Stimulated activated CD4-positive, alpha-beta T cell treated with anti-CD3 and anti-CD28 coated beads, Interleukin-4, amount 100 ng/mL, for 48 hours (primary cell): ENCODE data around the gene ERCC6L2.

Experiments
- DNase-seq, 2 donors: peaks; one replicate each; pipeline ENCODE4 v3.0.0-alpha.2; 2020; ENCODE audit warnings: low read depth in 2 of 2

Gene ERCC6L2

GRCh38 chr9:95978106-95978505 lies 102.6 kb downstream of the ERCC6L2 start:
- DNase-seq = no peak

GRCh38 chr9:95979446-95979845 lies 104.0 kb downstream of the ERCC6L2 start:
- DNase-seq = no peak

- no peak for DNase-seq
These were observed 105.0 kb downstream of the ERCC6L2 start for GRCh38 chr9:95980262-95981125.

- no peak for DNase-seq
These were observed 106.4 kb downstream of the ERCC6L2 start for GRCh38 chr9:95981761-95982390.

- DNase-seq = no peak
These were observed 110.1 kb downstream of the ERCC6L2 start for GRCh38 chr9:95985440-95986055.

- no peak for DNase-seq
These were observed 113.8 kb downstream of the ERCC6L2 start for GRCh38 chr9:95989297-95989696.

- DNase-seq = no peak
These were observed 115.8 kb downstream of the ERCC6L2 start for GRCh38 chr9:95991326-95991725.

- no peak for DNase-seq
These were observed 117.0 kb downstream of the ERCC6L2 start for GRCh38 chr9:95992536-95992935.

- no peak for DNase-seq
These were observed 117.8 kb downstream of the ERCC6L2 start for GRCh38 chr9:95993337-95993736.

GRCh38 chr9:95999390-95999789 lies 123.9 kb downstream of the ERCC6L2 start:
- DNase-seq = no peak

GRCh38 chr9:96004379-96004778 lies 128.9 kb downstream of the ERCC6L2 start:
- no peak for DNase-seq

GRCh38 chr9:96006296-96006879 lies 130.9 kb downstream of the ERCC6L2 start:
- no peak for DNase-seq

- DNase-seq = no peak
These were observed 131.5 kb downstream of the ERCC6L2 start for GRCh38 chr9:96006961-96007360.

GRCh38 chr9:96008502-96009222 lies 133.2 kb downstream of the ERCC6L2 start:
- no peak for DNase-seq

GRCh38 chr9:96009223-96009602 lies 133.7 kb downstream of the ERCC6L2 start:
- no peak for DNase-seq

GRCh38 chr9:96009690-96010472 lies 134.4 kb downstream of the ERCC6L2 start:
- DNase-seq = peak in 1 of 2 donors; percentile 32

GRCh38 chr9:96014078-96014477 lies 138.6 kb downstream of the ERCC6L2 start:
- peak in 1 of 2 donors; percentile 23 for DNase-seq

- DNase-seq = no peak
These were observed 140.6 kb downstream of the ERCC6L2 start for GRCh38 chr9:96015876-96016686.
